ENCODE measurements around the gene CCDC32. TPM values are rescaled to one million over a fixed set of nuclear protein-coding genes. Genes with fewer than 3 reads are reported as not detected.
"Not testable (repeated sequence)": the region's sequence is repeated elsewhere in the genome, so short reads cannot be mapped to it uniquely, and the experiment has no call there.

CCDC32 gene
- total and polyA plus RNA-seq, 4 experiments from 2014 or later = 31.7 to 49.3 (median 37.2) TPM

DNA sequence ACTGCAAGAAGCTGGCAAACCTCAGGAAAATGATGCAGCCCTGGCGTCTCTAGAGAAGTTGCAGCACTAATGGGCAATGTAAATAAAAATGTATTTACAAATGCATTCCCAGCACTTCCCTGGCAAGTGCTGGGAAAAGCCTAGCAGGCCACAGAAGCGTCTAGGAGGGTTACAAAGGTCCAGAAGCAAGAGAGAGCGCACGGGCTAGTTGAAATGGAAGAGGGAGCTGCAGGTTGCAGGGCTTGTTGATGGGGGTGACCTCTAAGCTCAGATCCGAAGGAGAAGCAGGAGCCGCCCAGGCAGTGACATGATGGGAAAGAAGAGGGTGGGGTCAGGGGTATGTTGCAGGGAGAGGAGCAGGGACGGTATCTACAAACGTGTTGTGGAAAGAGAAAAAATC is 26.5 kb upstream of the CCDC32 start:
- Mint-ChIP-seq H3K27ac (peak overlapping the region in 2 of 7 donors; percentile 68 to 74), H3K9me3 (peaks cover 0 to 5% (median 0%) of the 10 kb centered on the region in 8 donors)
- H3K4me3 ChIP-seq (ENCODE audit: low read length in 2 of 2) = no peak overlapping the region

DNA sequence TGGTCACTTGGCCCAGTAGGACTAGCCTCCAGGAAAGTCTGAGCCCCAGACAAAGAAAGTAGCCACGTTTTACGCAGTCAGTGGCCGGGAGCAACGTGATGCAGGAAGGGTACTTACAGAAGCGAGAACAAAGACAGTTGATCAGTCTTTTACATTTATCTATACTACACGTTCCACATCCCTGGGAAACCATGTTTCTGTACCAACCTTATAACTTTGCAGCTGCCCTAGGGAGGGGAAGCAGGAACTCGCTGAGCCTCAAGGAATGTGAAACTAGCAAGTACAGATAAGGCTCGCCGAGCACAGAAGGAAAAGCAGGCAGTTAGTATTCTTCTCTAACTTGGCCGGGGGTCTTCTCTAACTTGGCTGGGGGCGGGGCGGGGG is 25.8 kb upstream of the CCDC32 start:
- no peak overlapping the region for H3K4me3 ChIP-seq (ENCODE audit: low read length in 2 of 2)
- peaks cover 18 to 46% (median 31%) of the 10 kb centered on the region in 4 donors for H3K4me1 Mint-ChIP-seq
- H3K9me3 ChIP-seq (ENCODE audit: control insufficient read depth in 1 of 2, low read length in 2 of 2) = no peaks in the 10 kb centered on the region
- H3K27me3 ChIP-seq (ENCODE audit: insufficient read depth, low read length) = no peaks in the 10 kb centered on the region
- intact Hi-C loops (cut with micrococcal nuclease) = loop anchor here (1.0 to 10.0 kb wide), 5 partner anchors 87 to 527 kb away; partner anchors contain the start of genes INO80, RMDN3 and VPS18
- no peak for DNase-seq
- H3K9me3 Mint-ChIP-seq = peaks cover 0 to 5% (median 0%) of the 10 kb centered on the region in 8 donors
- peaks cover 0 to 8% of the 10 kb centered on the region in 2 donors for H3K36me3 Mint-ChIP-seq
- ChIA-PET POLR2A (ENCODE audit: partially characterized antibody) (interaction anchor here (0.6 to 2.5 kb wide), 4 partner anchors 21 to 192 kb away, joined by 4 to 15 read pairs (median 9); partner anchors contain the start of genes CCDC32, RAD51 and RPUSD2), CTCF (ENCODE audit: partially characterized antibody) (interaction anchor here (1.4 to 5.4 kb wide), 6 partner anchors 10 to 267 kb away, joined by 3 to 58 read pairs (median 14); partner anchors contain the start of gene RPUSD2)
- peaks cover 0 to 3% of the 10 kb centered on the region in 2 donors for H3K27me3 Mint-ChIP-seq
- H3K4me3 Mint-ChIP-seq = peak overlapping the region; percentile 48 to 88 (median 84)
- H3K27ac Mint-ChIP-seq = peak overlapping the region in 3 of 7 donors; percentile 68 to 86 (median 70)
- H3K36me3 ChIP-seq (ENCODE audit: insufficient read depth, low read length) = no peaks in the 10 kb centered on the region
- peaks cover 31% of the 10 kb centered on the region for H3K4me1 ChIP-seq (ENCODE audit: insufficient read depth, low read length)
- no peak overlapping the region for H3K27ac ChIP-seq (ENCODE audit: low read depth, low read length)

More for the DNA sequence above, 26.5 kb upstream of the CCDC32 start:
- intact Hi-C loops (cut with micrococcal nuclease) = loop anchor here (1.0 to 10.0 kb wide), 5 partner anchors 86 to 526 kb away; partner anchors contain the start of genes INO80, RMDN3 and VPS18
- no peaks in the 10 kb centered on the region for H3K9me3 ChIP-seq (ENCODE audit: control insufficient read depth in 1 of 2, low read length in 2 of 2)
- H3K4me1 ChIP-seq (ENCODE audit: insufficient read depth, low read length) = peaks cover 31% of the 10 kb centered on the region
- H3K27me3 ChIP-seq (ENCODE audit: insufficient read depth, low read length) = no peaks in the 10 kb centered on the region
- Mint-ChIP-seq H3K27me3 (peaks cover 0 to 3% of the 10 kb centered on the region in 2 donors), H3K36me3 (peaks cover 0 to 8% of the 10 kb centered on the region in 2 donors), H3K4me3 (peak overlapping the region in 3 of 8 donors; percentile 45 to 54 (median 46)), H3K4me1 (peaks cover 18 to 46% (median 31%) of the 10 kb centered on the region in 4 donors)
- no peaks in the 10 kb centered on the region for H3K36me3 ChIP-seq (ENCODE audit: insufficient read depth, low read length)
- ChIA-PET POLR2A (ENCODE audit: partially characterized antibody) (interaction anchor here (2.5 to 2.7 kb wide), 2 partner anchors 22 to 103 kb away, joined by 14 to 18 read pairs; partner anchors contain the start of genes RAD51 and RPUSD2), CTCF (ENCODE audit: partially characterized antibody) (interaction anchor here (3.4 to 5.4 kb wide), 3 partner anchors 9 to 197 kb away, joined by 9 to 58 read pairs (median 53); no protein-coding TSS in a partner anchor)
- DNase-seq = no peak
- no peak overlapping the region for H3K27ac ChIP-seq (ENCODE audit: low read depth, low read length)

DNA sequence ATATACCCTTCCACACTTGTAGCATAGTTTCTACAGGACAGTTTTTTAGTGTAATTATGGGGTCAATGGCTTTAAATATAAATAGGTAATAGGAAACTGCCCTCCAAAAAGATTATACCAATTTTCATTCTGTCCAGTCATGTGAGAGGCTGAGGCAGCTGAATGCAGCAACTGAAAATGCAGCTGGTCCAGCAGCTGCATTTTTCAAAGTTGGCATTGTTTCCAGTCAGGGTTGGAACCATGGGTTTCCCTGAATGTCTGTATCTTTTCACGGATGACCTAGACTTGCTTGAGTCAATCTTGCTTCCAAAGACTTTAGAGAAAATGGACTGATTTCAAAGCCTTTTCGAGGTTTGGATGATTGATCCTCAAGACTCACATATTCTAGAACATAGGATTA is 19.3 kb upstream of the CCDC32 start:
- intact Hi-C loops (cut with micrococcal nuclease) = no loop called here
- Mint-ChIP-seq H3K36me3 (no peaks in the 10 kb centered on the region), H3K9me3 (no peaks in the 10 kb centered on the region), H3K4me1 (peaks cover 0 to 6% (median 2%) of the 10 kb centered on the region in 4 donors), H3K4me3 (no peak overlapping the region), H3K27me3 (peaks cover 0 to 1% of the 10 kb centered on the region in 2 donors), H3K27ac (no peak overlapping the region)
- H3K9me3 ChIP-seq (ENCODE audit: control insufficient read depth in 1 of 2, low read length in 2 of 2) = no peaks in the 10 kb centered on the region
- no peak overlapping the region for H3K4me3 ChIP-seq (ENCODE audit: low read length in 2 of 2)
- H3K36me3 ChIP-seq (ENCODE audit: insufficient read depth, low read length) = no peaks in the 10 kb centered on the region
- POLR2A ChIA-PET (ENCODE audit: partially characterized antibody) = no interaction called here
- no peaks in the 10 kb centered on the region for H3K27me3 ChIP-seq (ENCODE audit: insufficient read depth, low read length)
- no peaks in the 10 kb centered on the region for H3K4me1 ChIP-seq (ENCODE audit: insufficient read depth, low read length)
- CTCF ChIA-PET (ENCODE audit: partially characterized antibody) = interaction anchor here (0.7 to 0.9 kb wide), 2 partner anchors 15 to 68 kb away, joined by 3 to 4 read pairs; partner anchors contain the start of gene RPUSD2
- no peak for DNase-seq
- no peak overlapping the region for H3K27ac ChIP-seq (ENCODE audit: low read depth, low read length)

DNA sequence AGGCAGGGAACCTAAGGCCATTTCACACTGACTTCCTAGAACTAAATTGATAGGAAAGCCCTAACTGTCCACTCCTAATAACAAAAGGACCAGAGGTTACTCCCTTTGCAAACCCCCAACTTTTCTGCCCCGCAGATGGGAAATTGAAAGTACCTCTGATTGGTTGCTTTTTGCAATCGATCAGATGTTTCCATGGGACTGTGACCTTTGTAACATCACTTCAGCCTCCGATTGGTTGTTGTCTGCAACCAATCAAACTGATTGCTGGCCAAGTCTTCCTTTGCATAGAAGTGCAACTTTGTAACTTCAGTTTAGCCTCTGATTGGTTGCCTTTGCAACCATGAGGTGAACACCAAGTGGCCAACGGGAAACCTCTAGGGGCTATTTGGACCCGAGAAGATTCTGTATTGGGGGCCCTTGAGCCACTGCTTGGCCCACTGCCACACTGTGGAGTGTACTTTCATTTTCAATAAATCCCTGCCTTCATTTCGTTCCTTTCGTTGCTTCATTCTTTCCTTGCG is 17.9 kb upstream of the CCDC32 start:
- Mint-ChIP-seq H3K27ac (peak overlapping the region in 1 of 7 donors; percentile 48), H3K9me3 (no peaks in the 10 kb centered on the region), H3K27me3 (peaks cover 0 to 1% of the 10 kb centered on the region in 2 donors), H3K4me1 (peaks cover 0 to 6% (median 2%) of the 10 kb centered on the region in 4 donors), H3K4me3 (peak overlapping the region in 5 of 8 donors; percentile 20 to 71 (median 36)), H3K36me3 (no peaks in the 10 kb centered on the region)
- ChIA-PET POLR2A (ENCODE audit: partially characterized antibody) (no interaction called here), CTCF (ENCODE audit: partially characterized antibody) (no interaction called here)
- Histone ChIP-seq H3K27ac (ENCODE audit: low read depth, low read length) (no peak overlapping the region), H3K9me3 (ENCODE audit: control insufficient read depth in 1 of 2, low read length in 2 of 2) (no peaks in the 10 kb centered on the region), H3K36me3 (ENCODE audit: insufficient read depth, low read length) (no peaks in the 10 kb centered on the region), H3K27me3 (ENCODE audit: insufficient read depth, low read length) (no peaks in the 10 kb centered on the region), H3K4me1 (ENCODE audit: insufficient read depth, low read length) (no peaks in the 10 kb centered on the region), H3K4me3 (ENCODE audit: low read length in 2 of 2) (no peak overlapping the region)
- peak in 1 of 5 donors; percentile 7 for DNase-seq
- intact Hi-C loops (cut with micrococcal nuclease) = no loop called here

DNA sequence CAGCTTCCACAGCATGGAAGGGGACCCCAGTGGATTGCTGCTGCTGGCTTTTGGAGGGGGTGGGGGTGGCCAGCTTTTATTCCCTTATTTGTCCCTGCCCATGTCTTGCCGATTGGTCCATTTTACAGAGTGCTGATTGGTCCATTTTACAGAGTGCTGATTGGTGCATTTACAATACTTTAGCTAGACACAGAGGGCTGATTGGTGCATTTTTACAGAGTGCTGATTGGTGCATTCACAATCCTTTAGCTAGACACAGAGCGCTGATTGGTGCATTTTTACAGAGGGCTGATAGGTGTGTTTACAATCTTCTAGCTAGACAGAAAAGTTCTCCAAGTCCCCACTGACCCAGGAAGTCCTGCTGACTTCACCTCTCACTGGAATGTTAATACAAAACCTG is 17.0 kb upstream of the CCDC32 start:
- H3K4me3 ChIP-seq (ENCODE audit: low read length in 2 of 2); H3K27me3 ChIP-seq (ENCODE audit: insufficient read depth, low read length); H3K27ac Mint-ChIP-seq; POLR2A ChIA-PET (ENCODE audit: partially characterized antibody); H3K27ac ChIP-seq (ENCODE audit: low read depth, low read length); H3K27me3 Mint-ChIP-seq; H3K36me3 ChIP-seq (ENCODE audit: insufficient read depth, low read length); H3K9me3 ChIP-seq (ENCODE audit: control insufficient read depth in 1 of 2, low read length in 2 of 2); H3K9me3 Mint-ChIP-seq; H3K36me3 Mint-ChIP-seq; intact Hi-C loops (cut with micrococcal nuclease); H3K4me3 Mint-ChIP-seq; H3K4me1 ChIP-seq (ENCODE audit: insufficient read depth, low read length); DNase-seq; H3K4me1 Mint-ChIP-seq: not testable (repeated sequence)
- CTCF ChIA-PET (ENCODE audit: partially characterized antibody) = interaction anchor here (0.8 to 1.8 kb wide), 2 partner anchors 8 to 12 kb away, joined by 3 to 8 read pairs; partner anchors contain the start of gene RPUSD2

DNA sequence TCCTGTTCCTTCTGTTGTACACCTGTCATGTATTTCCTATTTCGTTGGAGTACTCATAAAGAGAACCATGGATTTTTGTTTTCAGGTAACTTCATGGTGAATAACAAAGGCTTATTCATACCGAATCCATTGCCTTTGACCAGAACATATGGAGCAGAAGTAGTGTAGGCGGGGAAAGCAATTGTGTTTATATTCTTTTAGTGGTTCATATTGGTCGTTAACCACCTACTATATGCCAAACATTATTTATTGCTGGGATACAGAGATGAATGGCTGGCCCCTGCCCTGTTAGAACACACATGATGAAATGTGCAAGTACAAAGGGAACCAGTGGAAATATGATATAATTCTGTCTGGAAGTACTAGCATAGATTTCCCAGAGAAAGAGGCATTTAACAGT is 14.1 kb upstream of the CCDC32 start:
- Mint-ChIP-seq H3K27ac (peak overlapping the region in 1 of 7 donors; percentile 36), H3K27me3 (no peaks in the 10 kb centered on the region), H3K36me3 (peaks cover 7 to 20% of the 10 kb centered on the region in 2 donors), H3K4me1 (peaks cover 0 to 11% (median under 1%) of the 10 kb centered on the region in 4 donors), H3K9me3 (no peaks in the 10 kb centered on the region), H3K4me3 (no peak overlapping the region)
- no peaks in the 10 kb centered on the region for H3K9me3 ChIP-seq (ENCODE audit: control insufficient read depth in 1 of 2, low read length in 2 of 2)
- ChIA-PET POLR2A (ENCODE audit: partially characterized antibody) (no interaction called here), CTCF (ENCODE audit: partially characterized antibody) (interaction anchor here (1.0 kb wide), 1 partner anchor 10 kb away, joined by 3 read pairs; the partner anchor contains the start of gene RPUSD2)
- H3K36me3 ChIP-seq (ENCODE audit: insufficient read depth, low read length) = peaks cover 6% of the 10 kb centered on the region
- no peaks in the 10 kb centered on the region for H3K4me1 ChIP-seq (ENCODE audit: insufficient read depth, low read length)
- H3K27me3 ChIP-seq (ENCODE audit: insufficient read depth, low read length) = no peaks in the 10 kb centered on the region
- no peak for DNase-seq
- no peak overlapping the region for H3K4me3 ChIP-seq (ENCODE audit: low read length in 2 of 2)
- intact Hi-C loops (cut with micrococcal nuclease) = no loop called here
- H3K27ac ChIP-seq (ENCODE audit: low read depth, low read length) = no peak overlapping the region

DNA sequence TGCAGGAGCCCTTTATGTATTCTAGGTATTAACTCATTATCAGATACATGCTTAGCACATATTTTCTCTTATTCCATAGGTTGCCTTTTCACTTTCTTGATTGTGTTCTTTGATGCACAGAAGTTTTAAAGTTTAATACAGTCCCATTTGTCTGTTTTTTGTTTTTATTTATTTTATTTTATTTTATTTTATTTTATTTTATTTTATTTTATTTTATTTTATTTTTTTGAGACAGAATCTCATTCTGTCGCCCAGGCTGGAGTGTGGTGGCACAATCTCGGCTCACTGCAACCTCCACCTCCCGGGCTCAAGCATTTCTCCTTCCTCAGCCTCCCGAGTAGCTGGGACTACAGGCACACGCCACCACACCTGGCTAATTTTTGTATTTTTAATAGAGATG is 12.1 kb upstream of the CCDC32 start:
- peaks cover 0 to 13% (median 2%) of the 10 kb centered on the region in 4 donors for H3K4me1 Mint-ChIP-seq

More for the DNA sequence above, 12.1 kb upstream of the CCDC32 start:
- H3K9me3 Mint-ChIP-seq; H3K27ac ChIP-seq (ENCODE audit: low read depth, low read length); H3K9me3 ChIP-seq (ENCODE audit: control insufficient read depth in 1 of 2, low read length in 2 of 2); H3K4me3 Mint-ChIP-seq; H3K4me3 ChIP-seq (ENCODE audit: low read length in 2 of 2); H3K27ac Mint-ChIP-seq; H3K4me1 ChIP-seq (ENCODE audit: insufficient read depth, low read length); POLR2A ChIA-PET (ENCODE audit: partially characterized antibody); intact Hi-C loops (cut with micrococcal nuclease); H3K27me3 ChIP-seq (ENCODE audit: insufficient read depth, low read length); H3K27me3 Mint-ChIP-seq; DNase-seq: not testable (repeated sequence)
- CTCF ChIA-PET (ENCODE audit: partially characterized antibody) = interaction anchor here (2.2 kb wide), 1 partner anchor 13 kb away, joined by 9 read pairs; no protein-coding TSS in a partner anchor
- H3K36me3 Mint-ChIP-seq = peaks cover 14 to 33% of the 10 kb centered on the region in 2 donors
- peaks cover 15% of the 10 kb centered on the region for H3K36me3 ChIP-seq (ENCODE audit: insufficient read depth, low read length)

Data from CD4-positive, alpha-beta memory T cell (primary cell).